Testis (tissue), 3 donors: ENCODE measurements around the gene HS1BP3. TPM values are rescaled to one million over a fixed set of nuclear protein-coding genes. Genes with fewer than 3 reads are reported as not detected.

Experiments used
- DNase-seq: peaks from one replicate; pipeline ENCODE4 v3.0.0-alpha.2; 2019
- H3K27ac ChIP-seq, 2 donors: fragments of 200-600 bp; sonication (generic); one replicate each; pipeline ENCODE4 v1.5.1; 2019
- H3K27me3 ChIP-seq: fragments of 200-600 bp; sonication (generic); one replicate; pipeline ENCODE4 v1.5.1; 2019
- H3K36me3 ChIP-seq: fragments of 200-600 bp; sonication (generic); one replicate; pipeline ENCODE4 v1.5.1; 2017; ENCODE audit warnings: low read depth; ENCODE audit errors: missing control alignments
- H3K4me1 ChIP-seq: fragments of 200-600 bp; sonication (generic); one replicate; pipeline ENCODE4 v1.5.1; 2019
- H3K4me3 ChIP-seq, 2 donors: fragments of 200-600 bp; sonication (generic); one replicate each; pipeline ENCODE4 v1.5.1; 2017 to 2019
- H3K9me3 ChIP-seq: fragments of 200-600 bp; sonication (generic); one replicate; pipeline ENCODE4 v1.5.1; 2017
- POLR2A ChIP-seq: fragments of 450-650 bp; IDR thresholded peaks from one replicate; pipeline ENCODE4 v1.6.1; 2017; ENCODE audit warnings: antibody characterized with exemption, mild to moderate bottlenecking, moderate library complexity
- WGBS, 2 donors: methylation state at CpG; one replicate each; pipeline ENCODE4 v1.1.5; 2018; 5-methylcytosine and 5-hydroxymethylcytosine counted together
- intact Hi-C: fragments of 100-400 bp; cut with DNase I; formaldehyde crosslinking; loops from one replicate; pipeline ENCODE4 v1.15.1; 2023; ENCODE audit warnings: low total_unique reads
- polyA plus RNA-seq: library from polyadenylated mRNA; stranded (reverse); fragments of 350-450 nt; fragmentation: Illumina TruSeq; extraction: RNeasy Lipid Tissue Mini Kit (QIAGEN cat#74804); gene quantifications from one replicate; pipeline ENCODE4 v1.2.3, GENCODE V29; 2014; ENCODE audit warnings: low read depth, low replicate concordance; ENCODE audit not compliant: insufficient read depth
- total RNA-seq, 2 donors: library from RNA; depleted of rRNA; stranded (reverse); fragments of >200 nt; gene quantifications; one replicate each; pipeline ENCODE4 v1.2.3, GENCODE V29; 2016
- TF ChIP-seq, protein P1 (sequence below), 3 experiments: fragments of 450-650 bp in 2 of 3; fragments of 200-600 bp in 1 of 3; sonication (generic) in 1 of 3; IDR thresholded peaks; one replicate each; pipeline ENCODE4 v1.5.1; 2016 to 2019; ENCODE audit warnings: antibody characterized with exemption in 3 of 3, mild to moderate bottlenecking in 2 of 3, moderate library complexity in 1 of 3

Gene HS1BP3
- total and polyA plus RNA-seq, 3 donors from 2014 or later: 23.5 to 31.6 (median 25.0) TPM

- H3K4me1 ChIP-seq: peaks cover 4% of the 10 kb centered on the region
- no peak overlapping the region for H3K27ac ChIP-seq
- intact Hi-C loops: no loop called here
- no peak overlapping the region for H3K4me3 ChIP-seq
- no peak for DNase-seq
- H3K36me3 ChIP-seq: no peaks in the 10 kb centered on the region
- no peaks in the 10 kb centered on the region for H3K9me3 ChIP-seq
- no peak for TF ChIP-seq POLR2A
- TF ChIP-seq, protein P1, sequence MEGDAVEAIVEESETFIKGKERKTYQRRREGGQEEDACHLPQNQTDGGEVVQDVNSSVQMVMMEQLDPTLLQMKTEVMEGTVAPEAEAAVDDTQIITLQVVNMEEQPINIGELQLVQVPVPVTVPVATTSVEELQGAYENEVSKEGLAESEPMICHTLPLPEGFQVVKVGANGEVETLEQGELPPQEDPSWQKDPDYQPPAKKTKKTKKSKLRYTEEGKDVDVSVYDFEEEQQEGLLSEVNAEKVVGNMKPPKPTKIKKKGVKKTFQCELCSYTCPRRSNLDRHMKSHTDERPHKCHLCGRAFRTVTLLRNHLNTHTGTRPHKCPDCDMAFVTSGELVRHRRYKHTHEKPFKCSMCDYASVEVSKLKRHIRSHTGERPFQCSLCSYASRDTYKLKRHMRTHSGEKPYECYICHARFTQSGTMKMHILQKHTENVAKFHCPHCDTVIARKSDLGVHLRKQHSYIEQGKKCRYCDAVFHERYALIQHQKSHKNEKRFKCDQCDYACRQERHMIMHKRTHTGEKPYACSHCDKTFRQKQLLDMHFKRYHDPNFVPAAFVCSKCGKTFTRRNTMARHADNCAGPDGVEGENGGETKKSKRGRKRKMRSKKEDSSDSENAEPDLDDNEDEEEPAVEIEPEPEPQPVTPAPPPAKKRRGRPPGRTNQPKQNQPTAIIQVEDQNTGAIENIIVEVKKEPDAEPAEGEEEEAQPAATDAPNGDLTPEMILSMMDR (IDR thresholded peaks at IDR 0.05): no peak
- no peaks in the 10 kb centered on the region for H3K27me3 ChIP-seq
- 70 to 85% methylated on average over 1 of the region's 1 CpG for WGBS, 2 donors
Observed at GRCh38 chr2:20678086-20678395, 27.1 kb upstream of the HS1BP3 start.

GRCh38 chr2:20677301-20678085 lies 26.6 kb upstream of the HS1BP3 start:
- no peak overlapping the region for H3K27ac ChIP-seq
- intact Hi-C loops: no loop called here

DNA sequence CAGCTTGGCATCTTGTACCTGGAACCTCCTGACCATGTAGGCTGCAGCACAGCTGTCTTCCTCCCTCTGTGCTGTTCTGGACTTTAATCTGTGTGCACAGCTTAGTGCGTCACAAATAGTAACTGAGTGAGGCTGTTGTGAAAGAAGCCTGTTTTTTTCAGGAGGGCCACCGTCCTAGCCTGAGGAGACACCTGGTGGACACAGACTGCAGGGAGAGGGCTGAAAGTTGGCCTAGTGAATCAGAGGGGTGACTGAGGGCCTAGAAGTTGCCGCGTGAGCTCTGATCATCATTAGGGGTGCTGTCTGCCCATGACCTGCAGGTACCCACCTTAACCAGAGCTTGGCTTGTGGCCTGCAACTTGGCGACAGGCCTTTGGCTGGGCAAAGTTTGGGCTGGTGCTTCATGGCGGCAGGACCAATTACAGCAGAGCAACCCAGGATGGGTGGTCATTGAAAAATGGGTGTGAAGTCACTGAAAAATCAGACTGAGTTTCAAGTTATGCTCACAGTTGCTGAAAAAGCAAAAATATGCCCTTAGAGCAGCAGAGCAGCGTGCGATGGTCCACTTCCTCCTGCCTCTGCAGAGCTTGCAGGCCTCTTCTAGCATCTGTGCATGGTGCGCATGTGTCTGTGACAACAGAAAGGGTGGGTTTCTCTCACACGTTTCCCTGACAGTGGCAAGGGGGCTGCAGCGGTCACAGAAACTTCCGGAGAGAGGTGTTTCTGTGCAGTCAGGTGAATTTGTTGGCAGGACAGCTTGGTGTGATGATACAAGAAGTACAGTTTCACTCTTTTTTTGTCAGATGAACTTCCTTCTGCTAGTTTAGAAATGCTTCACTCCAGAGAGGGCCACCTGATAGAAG lies 25.7 kb upstream of the HS1BP3 start:
- Histone ChIP-seq H3K4me1 (peaks cover 4% of the 10 kb centered on the region), H3K9me3 (no peaks in the 10 kb centered on the region), H3K36me3 (no peaks in the 10 kb centered on the region), H3K27me3 (peaks cover 8% of the 10 kb centered on the region), H3K27ac (no peak overlapping the region), H3K4me3 (no peak overlapping the region)
- WGBS, 2 donors: 87 to 96% methylated on average over 11 to 12 of the region's 12 CpGs
- DNase-seq: no peak
- intact Hi-C loops: no loop called here
- no peak for TF ChIP-seq POLR2A
- TF ChIP-seq, protein P1 (IDR thresholded peaks at IDR 0.05): no peak

More at GRCh38 chr2:20677301-20678085, 26.6 kb upstream of the HS1BP3 start:
- Histone ChIP-seq H3K36me3 (no peaks in the 10 kb centered on the region), H3K27me3 (peaks cover 4% of the 10 kb centered on the region), H3K4me3 (no peak overlapping the region), H3K9me3 (no peaks in the 10 kb centered on the region), H3K4me1 (peaks cover 4% of the 10 kb centered on the region)
- no peak for TF ChIP-seq POLR2A
- TF ChIP-seq, protein P1 (IDR thresholded peaks at IDR 0.05): no peak
- DNase-seq: no peak
- WGBS, 2 donors: 79 to 81% methylated on average over 11 to 15 of the region's 15 CpGs

DNA sequence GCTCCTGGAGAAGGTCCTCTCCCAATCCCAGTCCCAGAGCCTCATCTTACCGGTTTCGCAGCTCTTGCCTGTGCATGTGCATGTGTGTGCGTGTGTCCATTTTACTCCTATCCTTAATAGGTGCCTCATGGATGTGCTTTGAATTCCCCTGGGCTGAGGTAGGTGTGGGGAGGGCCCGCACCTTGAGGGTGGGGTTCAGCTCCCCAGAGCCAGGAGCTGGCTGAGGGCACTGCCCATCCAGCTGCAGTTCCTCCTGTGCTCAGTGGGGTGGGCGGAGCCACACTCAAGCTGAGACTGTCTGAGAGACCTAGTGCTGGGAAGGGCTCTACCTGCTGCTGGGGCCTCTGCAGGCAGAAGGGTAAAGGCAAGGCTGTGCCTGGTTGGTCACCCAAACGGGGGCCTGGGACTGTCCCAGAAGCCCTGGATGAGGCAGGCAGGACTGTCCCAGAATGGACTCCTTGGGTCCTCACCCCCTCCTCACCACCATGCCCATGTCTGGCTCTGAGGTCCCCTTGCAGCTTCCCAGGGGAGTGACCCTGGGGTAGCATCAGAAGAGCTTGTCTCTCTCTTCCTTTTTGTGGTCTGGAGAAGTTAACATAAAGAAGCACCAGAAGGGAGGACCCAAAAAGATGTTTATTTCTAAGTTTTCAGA lies 24.9 kb upstream of the HS1BP3 start:
- Histone ChIP-seq H3K36me3 (no peaks in the 10 kb centered on the region), H3K4me3 (no peak overlapping the region), H3K9me3 (no peaks in the 10 kb centered on the region), H3K27ac (no peak overlapping the region), H3K4me1 (peaks cover 4% of the 10 kb centered on the region), H3K27me3 (peaks cover 8% of the 10 kb centered on the region)
- intact Hi-C loops: no loop called here
- TF ChIP-seq, protein P1 (IDR thresholded peaks at IDR 0.05): no peak
- no peak for TF ChIP-seq POLR2A
- WGBS, 2 donors: 68 to 83% methylated on average over 4 to 6 of the region's 6 CpGs
- DNase-seq: no peak
